Smooth muscle cell (in vitro differentiated cells): ENCODE results near the gene FILIP1L. TPM values are rescaled to one million over a fixed set of nuclear protein-coding genes. Genes with fewer than 3 reads are reported as not detected.

ENCODE experiments used
- DNase-seq: peaks from one replicate; lab custom pipeline; 2025; ENCODE audit not compliant: unreplicated experiment; lab: John Stamatoyannopoulos, UW
- H2AFZ ChIP-seq: fragments of 200-600 bp; sonication (generic); 2 replicates; pipeline ENCODE4 v1.6.0; 2016; ENCODE audit warnings: antibody characterized with exemption, low read depth, mild to moderate bottlenecking
- H3F3A ChIP-seq: fragments of 200-600 bp; sonication (generic); 2 replicates; pipeline ENCODE4 v1.6.0; 2017; ENCODE audit warnings: antibody characterized with exemption, low read depth
- H3K27ac ChIP-seq: fragments of 200-600 bp; sonication (generic); 2 replicates; pipeline ENCODE4 v1.5.1; 2016; ENCODE audit warnings: low read depth, mild to moderate bottlenecking
- H3K27me3 ChIP-seq: fragments of 200-600 bp; sonication (generic); 2 replicates; pipeline ENCODE4 v1.6.1; 2016; ENCODE audit warnings: low read depth, mild to moderate bottlenecking
- H3K36me3 ChIP-seq: fragments of 200-600 bp; sonication (generic); 2 replicates; pipeline ENCODE4 v1.5.1; 2016; ENCODE audit warnings: low read depth
- H3K4me1 ChIP-seq: fragments of 200-600 bp; sonication (generic); 2 replicates; pipeline ENCODE4 v1.5.1; 2016; ENCODE audit warnings: low read depth
- H3K4me2 ChIP-seq: fragments of 200-600 bp; sonication (generic); 2 replicates; pipeline ENCODE4 v1.6.0; 2016; ENCODE audit warnings: mild to moderate bottlenecking
- H3K4me3 ChIP-seq: fragments of 200-600 bp; sonication (generic); 2 replicates; pipeline ENCODE4 v1.5.1; 2016; ENCODE audit warnings: mild to moderate bottlenecking
- H3K79me2 ChIP-seq: fragments of 200-600 bp; sonication (generic); 2 replicates; pipeline ENCODE4 v1.6.0; 2016; ENCODE audit warnings: low read depth, mild to moderate bottlenecking
- H3K9ac ChIP-seq: fragments of 200-600 bp; sonication (generic); 2 replicates; pipeline ENCODE4 v1.6.0; 2016; ENCODE audit warnings: low read depth
- H3K9me3 ChIP-seq: fragments of 200-600 bp; sonication (generic); replicated peaks from 2 replicates; pipeline ENCODE4 v1.5.1; 2016; ENCODE audit warnings: low read depth
- H4K20me1 ChIP-seq: fragments of 200-600 bp; sonication (generic); 2 replicates; pipeline ENCODE4 v1.6.0; 2016; ENCODE audit warnings: low read depth
- CTCF ChIP-seq: fragments of 200-600 bp; sonication (generic); IDR thresholded peaks from 2 replicates; pipeline ENCODE4 v1.5.1; 2017; ENCODE audit warnings: borderline replicate concordance, mild to moderate bottlenecking, antibody characterized with exemption; ENCODE audit not compliant: insufficient read depth, poor library complexity, severe bottlenecking
- WGBS: methylation state at CpG from one replicate; pipeline ENCODE4 v1.1.7; 2016; ENCODE audit warnings: low lambda C conversion rate; 5-methylcytosine and 5-hydroxymethylcytosine counted together
- polyA plus RNA-seq: library from polyadenylated mRNA; unstranded; fragments of >200 nt; fragmentation: Nextera tagmentation; extraction: Ambion mirVana; gene quantifications from 2 replicates; pipeline ENCODE4 v1.2.1, GENCODE V29; 2016
- total RNA-seq: library from RNA; depleted of rRNA; stranded (reverse); fragments of >200 nt; gene quantifications from 2 replicates; pipeline ENCODE4 v1.2.3, GENCODE V29; 2014

FILIP1L gene
- total and polyA plus RNA-seq, 2 experiments from 2014 or later = 56.2 to 104 TPM

DNA sequence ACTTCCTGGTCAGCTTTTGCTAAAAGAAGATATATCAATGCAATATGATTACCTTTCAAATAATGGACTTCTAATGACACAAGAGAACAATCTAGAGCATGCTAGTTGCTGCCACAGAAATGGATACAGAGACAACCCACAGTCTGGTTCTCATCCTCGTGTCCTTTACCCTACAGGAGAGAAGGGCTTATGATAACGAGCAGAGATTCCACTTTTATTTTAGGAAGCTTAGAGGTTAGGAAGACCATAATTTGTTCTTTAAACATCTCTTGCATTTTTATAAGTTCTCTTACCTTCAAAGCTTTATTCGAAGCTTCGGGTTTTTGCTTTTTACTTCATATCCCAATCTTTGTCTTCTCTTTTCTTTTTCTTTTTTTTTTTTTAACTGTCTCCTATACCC is 39.1 kb downstream of the FILIP1L start:
- Histone ChIP-seq H3K27ac (peak overlapping the region; percentile 98), H3K36me3 (no peaks in the 10 kb centered on the region), H3K27me3 (no peaks in the 10 kb centered on the region), H3K4me2 (peak overlapping the region; percentile 75), H3K9me3 (no peaks in the 10 kb centered on the region), H3K4me3 (no peak overlapping the region), H3K79me2 (no peaks in the 10 kb centered on the region), H3K9ac (peak overlapping the region; percentile 33), H3K4me1 (peaks cover 46% of the 10 kb centered on the region), H4K20me1 (no peaks in the 10 kb centered on the region), H2AFZ (no peak overlapping the region), H3F3A (peaks cover 35% of the 10 kb centered on the region)
- TF ChIP-seq CTCF = no peak
- 34% methylated on average over 4 of the region's 4 CpGs for whole genome bisulfite sequencing
- DNase-seq = no peak

- Histone ChIP-seq H3K27ac (peak overlapping the region; percentile 98), H2AFZ (peak overlapping the region; percentile 57), H3K36me3 (no peaks in the 10 kb centered on the region), H3K9me3 (no peaks in the 10 kb centered on the region), H3F3A (peaks cover 35% of the 10 kb centered on the region), H3K4me3 (peak overlapping the region; percentile 38), H4K20me1 (no peaks in the 10 kb centered on the region), H3K27me3 (no peaks in the 10 kb centered on the region), H3K4me2 (peak overlapping the region; percentile 75), H3K79me2 (no peaks in the 10 kb centered on the region), H3K4me1 (peaks cover 46% of the 10 kb centered on the region), H3K9ac (peak overlapping the region; percentile 88)
- no peak for TF ChIP-seq CTCF
- DNase-seq = no peak
- WGBS = 12% methylated on average over 10 of the region's 10 CpGs
Measured at GRCh38 chr3:100073714-100074307, 40.5 kb downstream of the FILIP1L start.

DNA sequence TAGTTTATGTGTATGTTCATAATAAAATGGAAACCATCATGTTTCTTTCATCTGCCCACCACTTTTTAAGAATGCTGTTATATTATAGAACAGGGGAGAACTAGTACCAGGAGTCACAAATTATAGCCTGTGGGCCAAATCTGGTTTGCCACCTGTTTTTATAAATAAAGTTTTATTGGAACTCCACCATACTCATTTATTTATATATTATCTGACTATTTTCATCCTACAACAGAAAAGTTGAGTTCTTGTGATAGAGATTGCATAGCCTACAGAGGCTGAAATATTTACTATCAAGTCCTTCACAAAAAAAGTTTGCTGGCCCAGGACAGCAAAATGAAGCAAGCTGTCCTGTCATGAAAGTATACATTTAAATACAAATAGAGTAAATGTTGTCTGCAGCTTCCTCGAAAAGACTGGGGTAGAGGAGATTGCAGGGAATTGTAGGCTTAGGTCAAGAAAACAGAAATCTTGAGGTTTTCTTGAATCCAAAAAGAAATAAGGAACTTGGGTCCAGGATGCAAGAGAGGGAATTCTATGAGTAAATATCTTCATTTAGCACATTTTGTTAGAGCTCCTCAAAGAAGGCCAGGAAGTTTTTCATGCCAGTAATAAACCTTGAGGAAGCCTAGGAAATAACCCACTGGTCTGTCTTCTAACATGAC is 41.1 kb downstream of the FILIP1L start:
- H3K4me3 ChIP-seq = peak overlapping the region; percentile 38

More for the DNA sequence above, 41.1 kb downstream of the FILIP1L start:
- Histone ChIP-seq H3K79me2 (no peaks in the 10 kb centered on the region), H3K9ac (peak overlapping the region; percentile 88), H3K27me3 (no peaks in the 10 kb centered on the region), H3K27ac (peak overlapping the region; percentile 98), H4K20me1 (no peaks in the 10 kb centered on the region), H3K9me3 (no peaks in the 10 kb centered on the region), H2AFZ (peak overlapping the region; percentile 57), H3K4me1 (peaks cover 46% of the 10 kb centered on the region), H3K36me3 (no peaks in the 10 kb centered on the region), H3F3A (peaks cover 35% of the 10 kb centered on the region), H3K4me2 (peak overlapping the region; percentile 75)
- no peak for DNase-seq
- no peak for TF ChIP-seq CTCF
- 33% methylated on average over 1 of the region's 1 CpG for WGBS
